Body of pancreas (tissue), 4 donors: ENCODE results near the gene KLHL25.

ENCODE experiments used
- CTCF ChIP-seq, 7 experiments: fragments of 450-650 bp in 4 of 7; fragments of 200-600 bp in 3 of 7; sonication (generic) in 3 of 7; IDR thresholded peaks; one replicate each; pipeline ENCODE4 v1.5.1; 2016 to 2019; ENCODE audit warnings: antibody characterized with exemption in 7 of 7
- POLR2A ChIP-seq, 3 donors: fragments of 450-650 bp; IDR thresholded peaks; one replicate each; pipeline ENCODE4 v1.6.1; 2016; ENCODE audit warnings: antibody characterized with exemption in 3 of 3, mild to moderate bottlenecking in 2 of 3

GRCh38 chr15:85742186-85742821, 52.4 kb downstream of the KLHL25 start:
- TF ChIP-seq CTCF (IDR thresholded peaks at IDR 0.05) (no peak), POLR2A (IDR thresholded peaks at IDR 0.05) (no peak)
